Adipocyte (in vitro differentiated cells): Measurements from ENCODE around the gene TADA2A.

ENCODE experiments used
- DNase-seq: peaks from one replicate; pipeline ENCODE4 v3.0.0-alpha.2; 2015; ENCODE audit warnings: low read depth
- H3K27me3 ChIP-seq: replicated peaks from 2 replicates; pipeline ENCODE4 v1.7.0; 2013; ENCODE audit warnings: mild to moderate bottlenecking, low read length, moderate library complexity; ENCODE audit not compliant: control insufficient read depth, insufficient read depth
- H3K36me3 ChIP-seq: 2 replicates; pipeline ENCODE4 v1.7.0; 2013; ENCODE audit warnings: low read length, mild to moderate bottlenecking, moderate library complexity; ENCODE audit not compliant: control insufficient read depth, insufficient read depth, severe bottlenecking
- H3K4me1 ChIP-seq: 2 replicates; pipeline ENCODE4 v1.7.0; 2013; ENCODE audit warnings: mild to moderate bottlenecking, low read length, moderate library complexity; ENCODE audit not compliant: control insufficient read depth, insufficient read depth
- H3K4me3 ChIP-seq: 2 replicates; pipeline ENCODE4 v1.7.0; 2013; ENCODE audit warnings: mild to moderate bottlenecking, low read length, moderate library complexity
- H3K9ac ChIP-seq: 2 replicates; pipeline ENCODE4 v1.7.0; 2013; ENCODE audit warnings: mild to moderate bottlenecking, low read length, moderate library complexity
- H3K9me3 ChIP-seq: 2 replicates; pipeline ENCODE4 v1.7.0; 2013; ENCODE audit warnings: mild to moderate bottlenecking, low read length, moderate library complexity; ENCODE audit not compliant: control insufficient read depth

TADA2A gene

GRCh38 chr17:37465069-37465616 lies 58.5 kb downstream of the TADA2A start:
- H3K27me3 ChIP-seq: no peaks in the 10 kb centered on the region
- H3K4me3 ChIP-seq: no peak overlapping the region
- no peak for DNase-seq
- no peak overlapping the region for H3K9ac ChIP-seq
- H3K4me1 ChIP-seq: no peaks in the 10 kb centered on the region
- H3K9me3 ChIP-seq: no peaks in the 10 kb centered on the region
- H3K36me3 ChIP-seq: peaks cover 58% of the 10 kb centered on the region

- no peak overlapping the region for H3K4me3 ChIP-seq
- H3K4me1 ChIP-seq: no peaks in the 10 kb centered on the region
- H3K9ac ChIP-seq: no peak overlapping the region
- DNase-seq: no peak
- H3K9me3 ChIP-seq: no peaks in the 10 kb centered on the region
- no peaks in the 10 kb centered on the region for H3K27me3 ChIP-seq
- peaks cover 63% of the 10 kb centered on the region for H3K36me3 ChIP-seq
Measured at GRCh38 chr17:37466471-37466870, 59.8 kb downstream of the TADA2A start.

DNA sequence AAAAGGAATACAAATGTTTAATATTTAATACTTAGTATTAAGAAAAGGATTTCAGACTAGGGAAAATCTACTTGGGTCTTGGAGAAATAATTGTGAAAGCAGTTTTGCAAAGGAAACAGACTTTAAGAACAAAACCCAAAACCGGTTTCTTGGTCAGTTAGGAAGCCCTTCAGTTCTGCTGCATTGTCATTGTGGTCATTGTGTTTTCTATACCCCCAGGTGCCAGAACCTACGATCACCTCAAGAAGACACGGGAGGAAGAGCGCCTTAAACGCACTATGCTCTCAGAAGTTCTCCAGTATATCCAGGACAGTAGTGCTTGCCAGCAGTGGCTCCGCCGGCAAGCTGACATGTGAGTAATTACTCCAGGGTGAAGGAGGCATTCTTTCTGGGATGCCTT lies 63.5 kb downstream of the TADA2A start:
- DNase-seq: no peak
- Histone ChIP-seq H3K9ac (no peak overlapping the region), H3K4me3 (no peak overlapping the region), H3K36me3 (peaks cover 74% of the 10 kb centered on the region), H3K27me3 (no peaks in the 10 kb centered on the region), H3K9me3 (no peaks in the 10 kb centered on the region), H3K4me1 (no peaks in the 10 kb centered on the region)

GRCh38 chr17:37475731-37476420 lies 69.2 kb downstream of the TADA2A start:
- Histone ChIP-seq H3K27me3 (no peaks in the 10 kb centered on the region), H3K9ac (peak overlapping the region; percentile 80), H3K4me3 (peak overlapping the region; percentile 28), H3K4me1 (peaks cover 54% of the 10 kb centered on the region), H3K9me3 (no peaks in the 10 kb centered on the region), H3K36me3 (peaks cover 36% of the 10 kb centered on the region)
- no peak for DNase-seq

- no peaks in the 10 kb centered on the region for H3K9me3 ChIP-seq
- peak overlapping the region; percentile 80 for H3K9ac ChIP-seq
- H3K36me3 ChIP-seq: peaks cover 31% of the 10 kb centered on the region
- peak overlapping the region; percentile 24 for H3K4me3 ChIP-seq
- H3K4me1 ChIP-seq: peaks cover 61% of the 10 kb centered on the region
- H3K27me3 ChIP-seq: no peaks in the 10 kb centered on the region
- peak; percentile 35 for DNase-seq
Measured at GRCh38 chr17:37476431-37477120, 69.9 kb downstream of the TADA2A start.

GRCh38 chr17:37478187-37478586 lies 71.5 kb downstream of the TADA2A start:
- H3K27me3 ChIP-seq: no peaks in the 10 kb centered on the region
- DNase-seq: peak; percentile 80
- H3K36me3 ChIP-seq: peaks cover 20% of the 10 kb centered on the region
- H3K4me3 ChIP-seq: peak overlapping the region; percentile 59
- peaks cover 75% of the 10 kb centered on the region for H3K4me1 ChIP-seq
- no peaks in the 10 kb centered on the region for H3K9me3 ChIP-seq
- H3K9ac ChIP-seq: peak overlapping the region; percentile 80

DNA sequence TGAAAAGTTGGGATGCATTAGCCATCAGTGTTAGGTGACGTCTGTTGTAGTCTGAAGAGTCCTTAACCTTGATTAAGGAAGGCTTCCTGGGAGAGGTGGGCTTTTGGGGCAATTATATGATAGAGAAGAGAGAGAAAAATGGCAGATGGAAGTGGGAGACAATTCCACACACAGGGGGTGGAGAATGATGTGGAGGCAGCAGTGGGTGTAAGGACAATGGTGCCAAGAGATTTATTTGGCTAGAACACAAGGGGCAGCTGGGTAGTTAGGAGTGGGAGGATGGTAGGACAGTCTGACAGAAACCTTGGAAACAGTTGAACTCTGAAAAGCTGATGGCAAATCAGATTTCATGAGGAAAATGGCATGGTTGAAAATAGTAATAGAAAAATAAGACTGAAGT lies 72.3 kb downstream of the TADA2A start:
- Histone ChIP-seq H3K27me3 (no peaks in the 10 kb centered on the region), H3K36me3 (peaks cover 11% of the 10 kb centered on the region), H3K4me3 (peak overlapping the region; percentile 59), H3K9ac (peak overlapping the region; percentile 80), H3K9me3 (no peaks in the 10 kb centered on the region), H3K4me1 (peaks cover 83% of the 10 kb centered on the region)
- no peak for DNase-seq

DNA sequence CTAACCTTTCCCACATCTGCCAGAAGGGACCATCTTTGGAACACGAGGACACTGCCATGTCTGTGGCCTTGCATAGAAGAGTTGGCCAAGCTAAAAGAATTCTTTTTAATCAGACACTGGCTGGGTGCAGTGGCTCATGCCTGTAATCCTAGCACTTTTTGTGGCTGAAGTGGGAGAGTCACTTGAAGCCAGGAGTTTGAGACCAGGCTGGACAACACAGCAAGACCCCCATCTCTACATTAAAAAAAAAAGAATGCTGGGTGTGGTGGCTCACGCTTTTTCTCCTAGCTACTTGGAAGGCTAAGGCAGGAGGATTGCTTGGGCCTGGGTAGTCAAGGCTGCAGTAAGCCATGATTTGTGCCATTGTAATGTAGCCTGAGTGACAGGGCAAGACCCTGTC lies 73.7 kb downstream of the TADA2A start:
- Histone ChIP-seq H3K27me3 (no peaks in the 10 kb centered on the region), H3K9ac (peak overlapping the region; percentile 21), H3K9me3 (no peaks in the 10 kb centered on the region), H3K36me3 (peaks cover 4% of the 10 kb centered on the region), H3K4me1 (peaks cover 83% of the 10 kb centered on the region), H3K4me3 (no peak overlapping the region)
- no peak for DNase-seq

DNA sequence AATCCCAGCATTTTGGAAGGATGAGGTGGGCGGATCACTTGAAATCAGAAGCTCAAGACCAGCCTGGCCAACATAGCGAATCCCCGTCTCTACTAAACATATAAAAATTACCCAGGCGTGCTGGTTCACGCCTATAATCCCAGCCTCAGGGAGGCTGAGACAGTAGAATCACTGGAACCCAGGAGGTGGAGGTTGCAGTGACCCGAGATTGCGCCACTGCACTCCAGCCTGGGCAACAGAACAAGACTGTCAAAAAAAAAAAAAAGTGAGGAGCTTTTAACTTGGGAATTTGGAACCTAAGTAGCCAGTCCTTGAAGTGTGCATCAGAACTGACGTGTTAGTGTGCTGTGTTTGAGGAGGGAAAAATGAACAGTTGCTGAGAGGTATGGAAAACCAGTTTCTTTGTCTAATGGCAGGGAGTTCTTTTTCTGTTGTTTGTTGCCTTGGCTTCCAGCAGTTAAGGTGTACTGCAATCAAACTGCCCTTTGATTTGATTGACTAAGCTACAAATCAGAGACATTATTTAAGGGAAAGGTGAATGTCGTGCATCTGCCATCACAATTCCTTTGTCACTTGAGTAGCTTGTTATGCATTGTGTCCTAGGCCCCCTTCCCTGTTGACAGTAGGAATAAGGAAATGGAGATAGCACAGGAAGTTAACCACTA lies 74.4 kb downstream of the TADA2A start:
- H3K9me3 ChIP-seq: no peaks in the 10 kb centered on the region
- no peaks in the 10 kb centered on the region for H3K27me3 ChIP-seq
- H3K36me3 ChIP-seq: no peaks in the 10 kb centered on the region
- peaks cover 83% of the 10 kb centered on the region for H3K4me1 ChIP-seq
- no peak for DNase-seq
- no peak overlapping the region for H3K4me3 ChIP-seq
- peak overlapping the region; percentile 48 for H3K9ac ChIP-seq

DNA sequence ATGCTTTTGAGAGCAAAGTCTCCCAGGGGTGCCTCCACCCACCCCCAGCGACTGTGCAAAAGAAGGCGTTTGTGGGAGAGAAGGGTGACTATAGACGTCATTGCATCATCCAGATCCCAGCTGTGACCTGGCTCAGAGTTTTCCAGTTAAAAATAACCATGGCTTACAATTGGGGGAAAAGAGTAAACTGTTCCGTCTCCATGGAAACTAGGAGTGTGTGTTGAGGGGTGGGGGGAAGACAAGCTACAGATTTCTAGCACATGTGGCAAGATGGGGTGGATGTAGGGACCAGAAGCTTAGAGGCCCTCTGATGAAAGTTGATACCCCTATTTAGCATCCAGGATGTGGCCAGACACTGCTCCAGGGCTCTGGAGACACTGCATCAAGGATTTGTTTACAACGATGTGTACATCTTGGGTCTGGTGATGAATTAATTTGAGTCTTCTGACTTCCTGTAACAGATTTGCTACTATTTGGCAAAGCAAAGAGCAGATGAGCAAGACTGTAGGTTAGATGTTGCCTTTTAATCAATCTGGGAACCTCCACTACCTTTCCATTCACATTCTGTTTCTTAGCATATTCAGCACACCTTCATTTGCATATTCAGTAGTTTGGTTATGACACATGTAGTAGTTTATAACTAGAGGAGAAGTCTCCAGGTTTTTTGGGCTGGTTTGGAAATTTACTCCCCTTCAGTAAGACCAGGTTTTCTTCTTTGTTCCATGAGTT lies 76.8 kb downstream of the TADA2A start:
- Histone ChIP-seq H3K9me3 (no peaks in the 10 kb centered on the region), H3K9ac (no peak overlapping the region), H3K4me3 (no peak overlapping the region), H3K27me3 (no peaks in the 10 kb centered on the region), H3K36me3 (no peaks in the 10 kb centered on the region), H3K4me1 (peaks cover 78% of the 10 kb centered on the region)
- DNase-seq: peak; percentile 77
